GM23338 (cell line): ENCODE measurements around the gene MLST8. TPM values are rescaled to one million over a fixed set of nuclear protein-coding genes. Genes with fewer than 3 reads are reported as not detected.
A peak's percentile ranks its signal among the peaks of the same experiment; 100 is the strongest.

Experiments used
- ATAC-seq: fragments of 200-7000 bp; cut with Tn5 transposase; 3 replicates; pipeline ENCODE4 v1.9.1; 2020
- DNase-seq: peaks from one replicate; pipeline ENCODE4 v3.0.0-alpha.2; 2015; ENCODE audit warnings: low spot score
- H2AFZ ChIP-seq: fragments of 200-600 bp; sonication (generic); 2 replicates; pipeline ENCODE4 v1.8.0; 2016; ENCODE audit warnings: antibody characterized with exemption, mild to moderate bottlenecking, moderate library complexity
- H3F3A ChIP-seq: fragments of 200-600 bp; sonication (generic); replicated peaks from 2 replicates; pipeline ENCODE4 v1.8.0; 2017; ENCODE audit warnings: antibody characterized with exemption, mixed run types, low read depth
- H3K27ac ChIP-seq: fragments of 200-600 bp; sonication (generic); 2 replicates; pipeline ENCODE4 v1.6.1; 2016; ENCODE audit warnings: low read depth
- H3K27me3 ChIP-seq: fragments of 200-600 bp; sonication (generic); 2 replicates; pipeline ENCODE4 v1.8.0; 2016; ENCODE audit warnings: mild to moderate bottlenecking, mixed run types, moderate library complexity; ENCODE audit not compliant: insufficient read depth
- H3K36me3 ChIP-seq: fragments of 200-600 bp; sonication (generic); 2 replicates; pipeline ENCODE4 v1.8.0; 2016; ENCODE audit warnings: mild to moderate bottlenecking; ENCODE audit not compliant: insufficient read depth
- H3K4me1 ChIP-seq: fragments of 200-600 bp; sonication (generic); 2 replicates; pipeline ENCODE4 v1.8.0; 2016; ENCODE audit warnings: mild to moderate bottlenecking, moderate library complexity; ENCODE audit not compliant: insufficient read depth
- H3K4me2 ChIP-seq: fragments of 200-600 bp; sonication (generic); 2 replicates; pipeline ENCODE4 v1.7.1; 2017; ENCODE audit warnings: mixed run types
- H3K4me3 ChIP-seq: fragments of 200-600 bp; sonication (generic); 2 replicates; pipeline ENCODE4 v1.6.1; 2016; ENCODE audit warnings: mixed run types
- H3K79me2 ChIP-seq: fragments of 200-600 bp; sonication (generic); replicated peaks from 2 replicates; pipeline ENCODE4 v1.8.0; 2017; ENCODE audit warnings: mild to moderate bottlenecking; ENCODE audit not compliant: insufficient read depth
- H3K9me2 ChIP-seq: fragments of 200-600 bp; sonication (generic); 2 replicates; pipeline ENCODE4 v1.8.0; 2017; ENCODE audit not compliant: insufficient read depth
- H4K20me1 ChIP-seq: fragments of 200-600 bp; sonication (generic); replicated peaks from 2 replicates; pipeline ENCODE4 v1.8.0; 2017; ENCODE audit warnings: mild to moderate bottlenecking; ENCODE audit not compliant: insufficient read depth
- H3K27ac Mint-ChIP-seq: 2 replicates; pipeline ENCODE4 v1.8.0; 2020; ENCODE audit warnings: inconsistent platforms, mild to moderate bottlenecking, moderate library complexity, mixed read lengths
- H3K27me3 Mint-ChIP-seq: 3 replicates; pipeline ENCODE4 v1.8.0; 2022; ENCODE audit warnings: low read depth, mild to moderate bottlenecking, moderate library complexity, mixed read lengths, inconsistent platforms; ENCODE audit not compliant: insufficient read depth, poor library complexity
- H3K36me3 Mint-ChIP-seq: 3 replicates; pipeline ENCODE4 v1.8.0; 2021; ENCODE audit warnings: low read depth, mild to moderate bottlenecking, inconsistent platforms, moderate library complexity, mixed read lengths
- H3K4me1 Mint-ChIP-seq: 3 replicates; pipeline ENCODE4 v1.8.0; 2020; ENCODE audit warnings: mild to moderate bottlenecking, inconsistent platforms, mixed read lengths
- H3K4me3 Mint-ChIP-seq: 3 replicates; pipeline ENCODE4 v1.8.0; 2021; ENCODE audit warnings: moderate library complexity, mild to moderate bottlenecking, inconsistent platforms, mixed read lengths
- H3K9me3 Mint-ChIP-seq: 3 replicates; pipeline ENCODE4 v1.8.0; 2020; ENCODE audit warnings: moderate library complexity, mild to moderate bottlenecking, inconsistent platforms, mixed read lengths
- EZH2 ChIP-seq: fragments of 200-600 bp; sonication (generic); IDR thresholded peaks from one replicate; pipeline ENCODE4 v1.8.0; 2017; ENCODE audit warnings: antibody characterized with exemption, mild to moderate bottlenecking, low read depth; ENCODE audit not compliant: unreplicated experiment
- JUNB ChIP-seq: IDR thresholded peaks from one replicate; pipeline ENCODE4 v1.6.1; 2016; ENCODE audit warnings: antibody characterized with exemption; ENCODE audit not compliant: unreplicated experiment
- POLR2AphosphoS5 ChIP-seq: IDR thresholded peaks from 2 replicates; pipeline ENCODE4 v1.6.1; 2016; ENCODE audit warnings: antibody characterized with exemption, low read depth
- STAT1 ChIP-seq: IDR thresholded peaks from one replicate; pipeline ENCODE4 v1.6.1; 2016; ENCODE audit warnings: antibody characterized with exemption; ENCODE audit not compliant: unreplicated experiment
- ZNF114 ChIP-seq: fragments of 250-450 bp; sonication (Bioruptor Pico); IDR thresholded peaks from 2 replicates; pipeline ENCODE4 v1.5.0; 2020; ENCODE audit warnings: mild to moderate bottlenecking, moderate library complexity
- ZNF462 ChIP-seq: fragments of 250-450 bp; sonication (Bioruptor Pico); IDR thresholded peaks from 2 replicates; pipeline ENCODE4 v1.5.0; 2020; ENCODE audit warnings: mild to moderate bottlenecking, moderate library complexity
- polyA plus RNA-seq: library from polyadenylated mRNA; unstranded; fragments of >200 nt; fragmentation: Nextera tagmentation; extraction: Ambion mirVana; gene quantifications from 2 replicates; pipeline ENCODE4 v1.2.1, GENCODE V29; 2016
- total RNA-seq: library from RNA; depleted of rRNA; stranded (reverse); fragments of >200 nt; shearing (Covaris generic); gene quantifications from 2 replicates; pipeline ENCODE4 v1.2.3, GENCODE V29; 2014
- TF ChIP-seq, protein P1 (sequence below): IDR thresholded peaks from one replicate; pipeline ENCODE4 v1.6.1; 2018; ENCODE audit warnings: antibody characterized with exemption; ENCODE audit not compliant: unreplicated experiment
- TF ChIP-seq, protein P2 (sequence below): IDR thresholded peaks from 2 replicates; pipeline ENCODE4 v1.6.1; 2016; ENCODE audit warnings: antibody characterized with exemption

Gene MLST8
- total and polyA plus RNA-seq, 2 experiments from 2014 or later = 58.8 to 138 TPM

- Histone ChIP-seq H3K79me2 (no peaks in the 10 kb centered on the region), H3K27me3 (no peaks in the 10 kb centered on the region), H3K36me3 (no peaks in the 10 kb centered on the region), H4K20me1 (no peaks in the 10 kb centered on the region; the same call in 1 of the 2 replicates), H3F3A (0 out of 2 replicates have a peak, but pooled peaks cover 19% of the 10 kb centered on the region), H3K4me1 (no peaks in the 10 kb centered on the region), H3K27ac (no peak overlapping the region), H3K9me2 (no peaks in the 10 kb centered on the region), H2AFZ (no peak overlapping the region), H3K4me3 (0 out of 2 replicates have a peak overlapping the region, but pooled peaks have one; percentile 30), H3K4me2 (no peak overlapping the region)
- Mint-ChIP-seq H3K4me3 (no peak overlapping the region), H3K27me3 (peaks cover 20% of the 10 kb centered on the region), H3K4me1 (peaks cover 6% of the 10 kb centered on the region), H3K36me3 (peaks cover 17% of the 10 kb centered on the region), H3K27ac (no peak overlapping the region), H3K9me3 (no peaks in the 10 kb centered on the region)
- no peak for ATAC-seq
- TF ChIP-seq POLR2AphosphoS5 (no peak), STAT1 (no peak), ZNF462 (no peak), ZNF114 (CRISPR knock-in tag) (no peak), EZH2 (no peak), JUNB (no peak)
- TF ChIP-seq, protein P1, sequence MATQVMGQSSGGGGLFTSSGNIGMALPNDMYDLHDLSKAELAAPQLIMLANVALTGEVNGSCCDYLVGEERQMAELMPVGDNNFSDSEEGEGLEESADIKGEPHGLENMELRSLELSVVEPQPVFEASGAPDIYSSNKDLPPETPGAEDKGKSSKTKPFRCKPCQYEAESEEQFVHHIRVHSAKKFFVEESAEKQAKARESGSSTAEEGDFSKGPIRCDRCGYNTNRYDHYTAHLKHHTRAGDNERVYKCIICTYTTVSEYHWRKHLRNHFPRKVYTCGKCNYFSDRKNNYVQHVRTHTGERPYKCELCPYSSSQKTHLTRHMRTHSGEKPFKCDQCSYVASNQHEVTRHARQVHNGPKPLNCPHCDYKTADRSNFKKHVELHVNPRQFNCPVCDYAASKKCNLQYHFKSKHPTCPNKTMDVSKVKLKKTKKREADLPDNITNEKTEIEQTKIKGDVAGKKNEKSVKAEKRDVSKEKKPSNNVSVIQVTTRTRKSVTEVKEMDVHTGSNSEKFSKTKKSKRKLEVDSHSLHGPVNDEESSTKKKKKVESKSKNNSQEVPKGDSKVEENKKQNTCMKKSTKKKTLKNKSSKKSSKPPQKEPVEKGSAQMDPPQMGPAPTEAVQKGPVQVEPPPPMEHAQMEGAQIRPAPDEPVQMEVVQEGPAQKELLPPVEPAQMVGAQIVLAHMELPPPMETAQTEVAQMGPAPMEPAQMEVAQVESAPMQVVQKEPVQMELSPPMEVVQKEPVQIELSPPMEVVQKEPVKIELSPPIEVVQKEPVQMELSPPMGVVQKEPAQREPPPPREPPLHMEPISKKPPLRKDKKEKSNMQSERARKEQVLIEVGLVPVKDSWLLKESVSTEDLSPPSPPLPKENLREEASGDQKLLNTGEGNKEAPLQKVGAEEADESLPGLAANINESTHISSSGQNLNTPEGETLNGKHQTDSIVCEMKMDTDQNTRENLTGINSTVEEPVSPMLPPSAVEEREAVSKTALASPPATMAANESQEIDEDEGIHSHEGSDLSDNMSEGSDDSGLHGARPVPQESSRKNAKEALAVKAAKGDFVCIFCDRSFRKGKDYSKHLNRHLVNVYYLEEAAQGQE = no peak
- TF ChIP-seq, protein P2, sequence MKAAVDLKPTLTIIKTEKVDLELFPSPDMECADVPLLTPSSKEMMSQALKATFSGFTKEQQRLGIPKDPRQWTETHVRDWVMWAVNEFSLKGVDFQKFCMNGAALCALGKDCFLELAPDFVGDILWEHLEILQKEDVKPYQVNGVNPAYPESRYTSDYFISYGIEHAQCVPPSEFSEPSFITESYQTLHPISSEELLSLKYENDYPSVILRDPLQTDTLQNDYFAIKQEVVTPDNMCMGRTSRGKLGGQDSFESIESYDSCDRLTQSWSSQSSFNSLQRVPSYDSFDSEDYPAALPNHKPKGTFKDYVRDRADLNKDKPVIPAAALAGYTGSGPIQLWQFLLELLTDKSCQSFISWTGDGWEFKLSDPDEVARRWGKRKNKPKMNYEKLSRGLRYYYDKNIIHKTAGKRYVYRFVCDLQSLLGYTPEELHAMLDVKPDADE = no peak
- no peak for DNase-seq
Measured at GRCh38 chr16:2179576-2179975, 25.7 kb upstream of the MLST8 start.
